GM18861 (cell line): Measurements from ENCODE around the gene CXorf65.

Experiments used
- ATAC-seq: cut with Tn5 transposase; IDR thresholded peaks from one replicate; pipeline ENCODE4 v1.9.1; 2021; ENCODE audit not compliant: unreplicated experiment

Gene CXorf65

DNA sequence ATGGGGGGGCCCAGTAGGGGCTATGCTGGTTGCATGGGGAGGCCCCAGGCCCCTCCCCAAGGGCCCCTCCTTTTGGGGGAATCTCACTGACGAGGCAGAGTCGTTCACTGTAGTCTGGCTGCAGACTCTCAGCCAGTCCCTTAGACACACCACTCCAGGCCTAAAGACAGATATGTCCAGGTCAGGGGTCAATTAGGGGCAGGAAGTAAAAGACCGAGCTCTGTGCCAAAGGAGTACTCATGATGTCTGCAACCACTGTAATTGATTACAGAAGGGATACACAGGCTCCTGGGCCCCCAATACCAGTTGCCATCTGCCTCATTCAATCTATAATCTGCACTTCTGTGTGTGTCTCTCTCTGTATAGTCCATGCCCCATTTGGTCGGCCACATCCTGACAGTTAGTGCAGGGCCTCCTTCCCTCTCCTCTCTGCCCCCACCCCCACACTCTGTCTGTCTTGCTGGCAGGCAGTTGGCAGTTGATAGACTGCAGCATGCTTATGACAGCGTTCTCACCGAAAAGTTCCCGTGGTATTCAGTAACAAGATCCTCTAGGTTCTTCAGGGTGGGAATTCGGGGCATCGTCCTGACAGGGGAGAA is 1.3 kb upstream of the CXorf65 start:
- no peak for ATAC-seq

DNA sequence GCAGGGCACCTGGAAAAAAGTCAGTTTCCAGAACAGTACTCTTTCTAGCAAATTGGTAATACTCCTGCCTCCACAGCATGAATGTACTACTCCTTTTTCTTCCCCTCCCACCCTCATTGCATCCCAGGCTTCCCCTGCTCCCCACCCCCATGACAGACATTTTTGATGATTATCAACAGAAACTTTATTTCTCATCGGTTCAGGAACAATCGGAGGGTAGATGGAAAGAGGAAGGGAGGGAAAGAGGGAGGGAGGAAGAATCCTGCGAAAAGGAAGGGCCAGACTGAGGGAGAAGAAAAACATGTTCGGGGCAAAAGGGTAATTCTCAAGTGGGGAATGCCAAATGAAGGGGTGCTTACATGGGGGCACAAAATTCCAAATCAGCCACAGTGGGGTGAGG is 705 bp upstream of the CXorf65 start:
- ATAC-seq: no peak

DNA sequence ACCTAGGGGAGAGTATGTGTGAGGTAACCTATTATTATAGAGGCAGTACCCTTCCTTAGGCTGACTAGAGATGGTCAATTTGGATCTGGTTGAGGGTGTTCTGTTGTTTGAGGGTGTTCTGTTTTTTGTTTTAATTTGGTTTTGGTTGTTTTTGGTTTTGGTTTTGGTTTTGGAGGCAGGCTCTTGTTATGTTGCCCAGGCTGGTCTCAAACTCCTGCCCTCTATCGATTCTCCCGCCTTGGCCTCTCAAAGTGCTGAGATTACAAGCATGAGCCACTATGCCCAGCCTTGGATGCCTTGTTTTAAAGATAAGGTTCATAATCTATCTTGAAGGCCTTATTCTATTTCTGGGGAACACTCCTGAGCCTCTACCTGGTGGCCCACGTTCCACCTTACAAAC is 912 bp downstream of the CXorf65 start:
- no peak for ATAC-seq

DNA sequence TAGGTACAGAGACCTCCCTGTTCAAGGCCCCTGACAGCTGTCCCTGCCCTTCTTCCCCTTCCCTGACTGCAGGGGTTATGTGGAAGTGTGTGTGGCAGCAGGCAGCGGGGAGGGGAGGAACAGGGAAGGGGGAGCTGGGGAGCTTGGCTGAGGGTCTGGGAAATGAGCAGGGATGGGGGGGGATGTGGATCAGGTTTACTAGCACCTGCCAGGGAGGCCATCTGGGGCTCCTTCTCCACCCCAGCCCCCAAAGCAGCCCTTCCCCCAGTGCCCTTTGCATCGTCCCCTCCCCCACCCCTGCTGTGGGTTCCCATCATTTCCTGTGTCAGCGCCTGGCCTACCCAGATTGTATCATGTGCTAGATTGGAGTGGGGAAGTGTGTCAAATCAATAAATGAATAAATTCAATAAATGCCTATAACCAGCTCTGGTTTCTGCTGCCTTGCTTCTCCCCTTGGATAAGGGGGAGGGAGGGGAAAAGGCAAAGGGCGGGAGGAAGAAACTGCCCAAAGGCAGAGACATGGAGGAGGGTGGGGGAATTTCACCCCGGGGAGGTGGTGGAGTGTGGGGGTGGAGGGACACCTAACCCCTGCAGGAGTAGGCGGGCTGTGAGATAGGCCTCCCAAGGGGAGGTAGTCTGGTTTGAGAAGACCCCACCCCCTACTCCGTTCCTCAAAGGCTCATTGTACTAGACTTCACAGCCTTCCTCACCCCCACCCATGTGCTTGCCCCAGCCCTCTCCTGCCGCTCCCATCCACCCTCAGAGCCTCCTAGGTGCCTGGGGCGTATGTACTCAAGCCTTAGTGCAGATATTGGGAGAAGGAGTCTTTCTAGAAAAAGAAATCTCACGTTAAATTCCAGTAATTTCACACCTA is 3.2 kb downstream of the CXorf65 start:
- no peak for ATAC-seq

DNA sequence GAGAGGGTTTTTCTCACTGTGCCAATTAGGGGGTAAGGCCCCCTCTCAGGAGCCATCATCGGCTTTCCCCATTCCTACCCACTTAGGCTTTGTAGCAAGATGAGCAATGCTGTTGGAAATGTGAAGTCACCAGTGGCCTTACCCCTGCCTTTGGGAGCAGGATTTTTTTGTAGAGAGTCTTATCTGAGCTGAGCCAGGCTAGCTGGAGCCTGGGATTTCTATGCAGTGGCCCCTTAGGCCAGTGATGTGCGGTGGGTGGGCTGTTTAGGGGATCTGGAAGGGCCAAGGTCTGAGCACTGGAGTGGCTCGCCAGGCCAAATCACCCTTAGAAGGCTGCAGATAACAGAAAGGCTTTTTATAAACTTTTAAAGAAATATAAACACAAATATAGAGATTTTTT is 4.2 kb downstream of the CXorf65 start:
- ATAC-seq: no peak

DNA sequence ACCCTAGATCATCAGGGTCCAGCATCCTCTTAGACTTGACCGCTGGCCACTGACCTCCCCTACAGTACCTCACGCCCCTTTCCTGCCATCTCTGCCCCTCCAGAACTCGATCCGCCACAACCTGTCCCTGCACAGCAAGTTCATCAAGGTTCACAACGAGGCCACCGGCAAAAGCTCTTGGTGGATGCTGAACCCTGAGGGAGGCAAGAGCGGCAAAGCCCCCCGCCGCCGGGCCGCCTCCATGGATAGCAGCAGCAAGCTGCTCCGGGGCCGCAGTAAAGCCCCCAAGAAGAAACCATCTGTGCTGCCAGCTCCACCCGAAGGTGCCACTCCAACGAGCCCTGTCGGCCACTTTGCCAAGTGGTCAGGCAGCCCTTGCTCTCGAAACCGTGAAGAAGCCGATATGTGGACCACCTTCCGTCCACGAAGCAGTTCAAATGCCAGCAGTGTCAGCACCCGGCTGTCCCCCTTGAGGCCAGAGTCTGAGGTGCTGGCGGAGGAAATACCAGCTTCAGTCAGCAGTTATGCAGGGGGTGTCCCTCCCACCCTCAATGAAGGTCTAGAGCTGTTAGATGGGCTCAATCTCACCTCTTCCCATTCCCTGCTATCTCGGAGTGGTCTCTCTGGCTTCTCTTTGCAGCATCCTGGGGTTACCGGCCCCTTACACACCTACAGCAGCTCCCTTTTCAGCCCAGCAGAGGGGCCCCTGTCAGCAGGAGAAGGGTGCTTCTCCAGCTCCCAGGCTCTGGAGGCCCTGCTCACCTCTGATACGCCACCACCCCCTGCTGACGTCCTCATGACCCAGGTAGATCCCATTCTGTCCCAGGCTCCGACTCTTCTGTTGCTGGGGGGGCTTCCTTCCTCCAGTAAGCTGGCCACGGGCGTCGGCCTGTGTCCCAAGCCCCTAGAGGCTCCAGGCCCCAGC is 5.7 kb downstream of the CXorf65 start:
- ATAC-seq: no peak

DNA sequence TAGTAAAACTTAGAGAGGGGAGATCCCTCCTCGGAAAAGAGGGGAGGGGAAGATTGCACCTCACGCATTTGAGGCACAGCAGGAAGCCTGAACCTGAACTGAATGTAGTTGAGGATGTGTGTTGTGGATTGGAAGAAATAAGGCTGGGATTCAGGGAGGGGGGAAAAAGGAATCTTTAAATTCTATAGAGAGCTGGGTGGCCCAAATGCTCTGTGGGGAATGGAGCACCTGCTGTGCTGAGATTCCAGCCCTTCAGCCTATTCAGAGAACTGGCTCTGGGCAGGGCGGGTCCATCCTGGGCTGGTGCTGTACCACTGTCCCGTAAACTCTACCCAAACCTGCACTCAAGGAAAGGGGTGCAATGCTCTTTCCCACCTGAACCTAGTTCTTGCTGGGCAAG is 6.8 kb downstream of the CXorf65 start:
- ATAC-seq: no peak

DNA sequence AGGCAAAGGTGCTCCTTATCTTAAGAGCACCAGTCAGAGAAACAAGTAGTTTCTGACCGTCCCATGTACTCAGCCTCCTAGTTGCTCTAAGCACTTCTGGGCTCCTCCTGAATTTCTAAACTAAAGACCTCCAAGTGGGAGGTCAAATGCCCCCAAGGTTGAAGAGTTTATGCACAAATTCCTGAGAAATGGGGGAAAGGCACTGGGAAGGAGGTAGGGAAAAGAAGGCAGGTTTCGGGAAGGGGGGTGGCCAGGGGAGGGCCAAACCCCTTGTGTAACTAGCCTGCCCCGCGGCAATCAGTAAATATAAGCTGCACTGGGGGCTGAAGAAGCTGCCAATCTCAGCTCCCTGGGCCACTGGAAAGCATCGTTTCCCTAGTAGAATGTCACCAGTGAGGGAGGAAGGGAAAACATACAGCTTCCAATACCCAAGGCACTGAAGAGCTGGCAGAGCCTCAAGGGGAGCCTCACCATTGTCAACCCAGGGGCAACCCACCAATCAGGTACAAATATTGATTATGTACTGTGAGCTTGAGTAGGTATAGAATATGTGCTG is 7.5 kb downstream of the CXorf65 start:
- no peak for ATAC-seq

DNA sequence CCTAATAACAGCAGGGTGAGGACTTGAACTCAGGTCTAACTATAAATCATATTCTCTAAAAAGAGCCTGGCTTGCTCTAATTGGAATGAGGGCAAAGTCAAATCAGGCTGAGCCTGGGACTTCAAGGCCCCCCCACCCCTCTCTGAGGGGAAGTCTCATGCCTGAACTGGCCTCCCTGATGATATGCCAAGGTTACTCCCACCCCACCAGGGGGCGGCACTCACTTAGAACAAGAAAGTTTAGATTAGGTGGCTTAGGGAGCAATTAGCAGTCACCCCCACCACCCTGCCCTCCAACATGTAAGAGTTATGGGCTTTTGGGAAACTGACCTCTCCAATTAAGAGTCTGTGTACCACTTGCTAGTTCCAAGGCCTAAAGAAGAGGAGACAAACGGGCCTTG is 8.2 kb downstream of the CXorf65 start:
- no peak for ATAC-seq

DNA sequence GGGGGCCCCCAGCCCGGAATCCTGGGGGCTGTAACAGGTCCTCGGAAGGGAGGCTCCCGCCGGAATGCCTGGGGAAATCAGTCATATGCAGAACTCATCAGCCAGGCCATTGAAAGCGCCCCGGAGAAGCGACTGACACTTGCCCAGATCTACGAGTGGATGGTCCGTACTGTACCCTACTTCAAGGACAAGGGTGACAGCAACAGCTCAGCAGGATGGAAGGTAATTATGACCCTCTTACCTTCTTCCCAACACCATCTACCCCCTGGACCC is 9.8 kb downstream of the CXorf65 start:
- no peak for ATAC-seq

DNA sequence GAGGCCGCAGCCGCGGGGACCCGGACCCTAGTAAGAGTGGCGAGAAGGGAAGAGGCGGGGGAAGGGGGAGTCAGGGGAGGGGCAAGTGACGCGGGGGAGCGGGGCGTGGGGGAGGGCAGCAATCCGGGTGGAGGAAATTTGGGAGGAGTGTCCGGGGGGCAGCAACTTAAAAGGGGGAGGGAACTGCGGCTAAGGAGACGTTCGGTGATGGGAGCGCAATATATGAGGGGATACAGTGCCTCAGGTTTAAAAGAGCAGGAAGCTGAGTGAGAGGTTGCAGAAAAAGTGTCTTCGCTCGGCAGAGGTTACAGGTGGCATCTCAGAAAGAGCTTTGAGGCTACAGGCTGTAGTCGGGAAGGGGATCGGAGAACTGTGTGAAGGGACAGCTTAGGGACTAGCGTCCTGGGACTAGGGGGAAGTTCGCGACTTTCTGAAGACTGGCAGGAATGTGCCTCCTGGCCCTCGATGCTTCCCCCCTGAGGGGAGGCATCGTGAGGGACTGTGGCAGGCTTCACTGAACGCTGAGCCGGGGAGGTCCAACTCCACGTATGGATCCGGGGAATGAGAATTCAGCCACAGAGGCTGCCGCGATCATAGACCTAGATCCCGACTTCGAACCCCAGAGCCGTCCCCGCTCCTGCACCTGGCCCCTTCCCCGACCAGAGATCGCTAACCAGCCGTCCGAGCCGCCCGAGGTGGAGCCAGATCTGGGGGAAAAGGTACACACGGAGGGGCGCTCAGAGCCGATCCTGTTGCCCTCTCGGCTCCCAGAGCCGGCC is 10.4 kb downstream of the CXorf65 start:
- ATAC-seq: no peak

DNA sequence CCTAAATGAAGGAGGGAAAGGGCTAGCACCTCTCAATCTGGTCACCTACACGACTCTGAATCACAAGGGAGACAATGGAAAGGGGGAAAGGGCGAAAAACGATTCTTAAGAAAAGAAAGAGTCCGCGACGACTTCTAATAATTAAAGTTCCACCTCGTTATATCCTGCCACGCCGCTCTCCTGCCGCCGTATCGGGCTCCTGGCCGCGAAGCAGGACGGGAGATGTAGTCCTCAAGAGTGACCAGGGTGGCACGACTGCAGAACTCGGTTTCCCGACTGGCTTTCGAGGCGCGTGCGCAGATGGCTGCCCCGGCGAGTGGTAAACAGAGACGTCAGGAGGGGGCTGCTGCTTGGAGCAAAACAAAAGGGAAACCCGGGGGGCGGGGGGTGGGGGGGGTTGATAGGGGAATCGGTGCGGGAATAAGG is 11.0 kb downstream of the CXorf65 start, which contains the start of gene FOXO4:
FOXO4 (plus strand) TSS at position 297 of the 426 bp plus-strand sequence. CDS start 678 bp downstream, outside the sequence.
- peak; percentile 91 for ATAC-seq

DNA sequence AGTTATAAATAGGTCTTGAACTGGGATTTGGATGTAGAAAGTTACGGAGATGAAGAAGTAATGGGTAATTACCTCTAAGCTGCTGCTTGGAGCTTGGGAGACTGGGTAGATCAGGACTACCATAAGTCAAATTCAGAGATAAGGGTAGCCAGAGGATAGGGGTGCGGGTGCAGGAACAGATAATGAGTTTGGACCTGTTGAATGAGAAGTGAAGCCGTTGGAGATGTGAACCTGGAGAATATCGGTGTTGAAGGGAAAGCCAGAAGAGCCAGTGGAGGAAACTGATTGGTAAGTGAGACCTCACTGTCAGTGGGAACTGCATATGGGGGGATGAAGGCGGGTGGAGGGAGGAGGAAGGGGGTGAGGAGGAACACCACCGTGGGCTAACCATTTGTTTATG is 11.5 kb downstream of the CXorf65 start:
- no peak for ATAC-seq

DNA sequence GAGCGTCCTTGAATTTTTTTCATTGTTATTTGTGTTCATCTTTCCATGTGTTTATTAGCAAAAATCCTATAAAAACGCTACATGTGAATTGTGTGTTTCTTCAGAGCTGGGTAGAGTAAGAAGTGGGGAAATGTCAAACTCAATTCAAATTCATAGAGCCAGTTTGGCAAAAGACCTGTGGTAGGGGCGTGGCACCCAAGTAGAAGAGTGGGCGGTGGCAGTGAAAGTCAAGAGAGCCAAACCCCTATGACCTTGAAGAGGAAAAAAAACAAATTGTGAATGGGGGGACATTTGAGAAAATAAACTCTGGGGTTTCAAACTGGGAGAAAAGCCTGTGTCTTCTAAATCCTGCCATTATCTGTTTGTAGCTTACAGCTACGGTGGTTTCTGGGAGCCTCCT is 15.3 kb downstream of the CXorf65 start:
- no peak for ATAC-seq

DNA sequence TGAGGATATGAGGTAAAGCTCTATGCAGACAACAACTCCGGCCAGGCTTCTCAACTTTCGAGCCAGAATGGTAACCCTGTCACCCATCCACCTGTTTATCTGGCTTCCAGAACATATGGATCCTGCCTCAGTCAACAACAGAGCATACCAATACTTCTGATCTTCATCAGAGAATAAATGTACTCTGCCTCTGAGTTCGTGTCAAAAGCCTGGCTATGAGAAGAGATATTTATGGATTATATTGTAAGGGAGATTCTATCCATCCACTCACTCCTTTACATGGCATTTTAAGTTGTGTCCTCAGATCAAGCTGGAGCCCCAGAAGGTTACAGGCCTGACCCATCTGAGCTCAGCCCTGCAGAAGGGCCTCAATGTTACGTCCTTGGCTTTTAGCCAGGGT is 20.6 kb downstream of the CXorf65 start:
- no peak for ATAC-seq

DNA sequence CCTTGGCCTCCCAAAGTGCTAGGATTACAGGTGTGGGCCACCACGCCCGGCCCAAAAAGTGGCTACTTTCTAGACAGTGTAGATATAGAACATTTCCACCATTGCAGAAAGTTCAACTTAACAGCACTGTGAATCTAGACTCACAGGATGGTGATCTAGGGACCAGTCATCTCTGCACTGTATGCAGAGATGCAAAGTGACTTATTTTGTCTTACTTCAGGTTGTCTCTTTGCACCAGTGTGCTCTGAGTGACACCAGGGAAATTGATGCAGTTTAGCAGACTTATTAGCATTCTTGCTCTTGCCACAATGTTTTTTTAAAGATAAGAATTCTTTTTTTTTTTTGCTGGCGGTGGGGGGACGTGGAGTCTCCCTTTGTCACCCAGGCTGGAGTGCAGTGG is 23.7 kb downstream of the CXorf65 start:
- no peak for ATAC-seq

DNA sequence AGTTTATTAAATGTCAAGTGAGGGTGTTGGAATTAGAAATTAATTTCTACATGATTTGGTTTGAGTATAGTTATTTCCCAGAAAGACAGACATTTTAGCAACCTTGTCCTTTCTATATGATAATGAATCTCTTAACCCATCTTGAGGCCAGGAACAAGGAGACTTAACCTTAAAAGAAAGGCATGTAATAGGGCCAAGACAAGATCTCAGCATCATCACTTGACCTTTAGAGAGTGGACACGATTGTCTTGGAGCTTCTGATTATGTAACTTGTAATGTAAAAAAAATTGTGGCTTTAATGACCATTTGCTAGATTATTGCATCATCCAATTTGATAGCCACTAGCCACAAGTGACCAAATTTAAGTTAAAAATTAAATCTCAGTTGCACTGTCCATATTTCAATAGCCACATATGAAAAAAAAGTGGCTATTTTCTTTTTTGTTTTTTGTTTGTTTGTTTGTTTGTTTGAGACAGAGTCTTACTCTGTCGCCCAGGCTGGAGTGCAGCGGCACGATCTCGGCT is 24.4 kb downstream of the CXorf65 start:
- no peak for ATAC-seq

DNA sequence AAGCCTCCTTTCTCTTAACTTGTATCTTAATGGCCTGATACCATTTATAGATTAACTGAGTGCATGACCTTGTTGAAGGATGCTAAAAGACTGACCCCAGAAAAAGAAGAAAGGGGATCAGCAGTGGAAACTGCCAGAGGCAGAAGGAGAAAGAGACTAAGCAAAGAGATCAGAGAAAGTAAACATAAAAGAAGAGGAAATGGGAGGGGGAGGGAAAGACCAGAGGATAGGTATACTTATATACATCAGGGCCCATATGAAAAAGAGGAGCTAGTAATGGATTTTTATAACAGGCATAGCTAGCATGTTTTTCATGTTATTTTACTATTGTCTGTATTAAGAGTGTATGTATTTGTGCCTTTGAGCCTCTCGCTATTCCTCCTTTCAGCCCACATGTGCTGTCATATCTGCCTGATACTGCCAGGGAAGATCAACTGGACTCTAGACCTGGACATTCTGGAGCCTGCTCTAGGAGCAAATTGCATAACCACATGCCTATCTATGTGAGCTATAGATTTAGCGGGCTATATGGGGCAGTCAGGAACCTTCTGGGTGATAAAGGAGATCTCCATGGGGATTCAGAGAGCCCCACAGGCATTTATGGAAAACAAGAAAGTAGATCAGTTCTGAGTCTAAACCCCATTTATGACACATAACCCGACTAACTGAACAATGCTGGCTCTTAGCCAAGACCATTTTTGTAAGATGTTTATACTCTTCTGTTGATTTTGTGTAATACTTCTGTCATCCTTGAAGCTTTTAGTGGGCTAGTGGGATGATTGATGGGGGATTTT is 25.0 kb downstream of the CXorf65 start:
- ATAC-seq: no peak

DNA sequence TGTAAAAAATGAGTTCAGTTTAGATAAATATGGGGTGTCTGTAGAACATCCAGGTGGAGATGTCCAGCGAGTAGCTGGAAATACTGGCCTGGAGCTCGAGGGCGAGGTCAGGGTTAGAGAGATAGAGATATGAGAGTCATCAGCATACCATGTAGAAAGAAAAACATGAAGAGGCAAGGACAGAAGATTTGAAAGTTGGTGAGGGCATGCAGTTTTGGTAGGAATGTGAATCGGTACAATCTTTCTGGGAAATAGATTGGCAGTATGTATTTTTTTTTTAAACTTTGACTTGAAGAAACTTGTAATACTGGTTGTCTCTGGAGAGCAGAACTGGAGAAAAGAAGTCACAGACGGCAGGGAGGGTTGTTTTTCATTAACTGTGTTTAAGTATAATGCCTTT is 36.0 kb downstream of the CXorf65 start:
- ATAC-seq: no peak
